Heart left ventricle (tissue), 16 donors: ENCODE data around the gene PCGF3. TPM values are rescaled to one million over a fixed set of nuclear protein-coding genes. Genes with fewer than 3 reads are reported as not detected.

Experiments used
- ATAC-seq, 4 donors: fragments of 200-7000 bp; cut with Tn5 transposase; one replicate each; pipeline ENCODE4 v1.9.1; 2020 to 2022; ENCODE audit warnings: moderate library complexity in 4 of 4, mild to moderate bottlenecking in 3 of 4, moderate number of reproducible peaks in 1 of 4
- DNase-seq, 5 donors: peaks; one replicate each; pipeline ENCODE4 v3.0.0-alpha.2; 2020
- H3K27ac ChIP-seq, 12 donors: fragments of 200-600 bp; sonication (generic) in 4 of 12; one replicate each; pipeline versions ENCODE4 v1.5.0 to v1.8.0; 2016 to 2022; ENCODE audit warnings: mild to moderate bottlenecking in 2 of 12
- H3K27me3 ChIP-seq, 9 donors: fragments of 200-600 bp; sonication (generic) in 2 of 9; one replicate each; pipeline versions ENCODE4 v1.5.1 to v1.8.0; 2016 to 2022; ENCODE audit warnings: mild to moderate bottlenecking in 3 of 9
- H3K36me3 ChIP-seq, 9 donors: fragments of 200-600 bp; sonication (generic) in 2 of 9; one replicate each; pipeline versions ENCODE4 v1.5.0 to v1.8.0; 2018 to 2022; ENCODE audit warnings: mild to moderate bottlenecking in 2 of 9
- H3K4me1 ChIP-seq, 12 donors: fragments of 200-600 bp; sonication (generic) in 4 of 12; one replicate each; pipeline versions ENCODE4 v1.5.0 to v1.8.0; 2016 to 2022; ENCODE audit warnings: mild to moderate bottlenecking in 3 of 12
- H3K4me3 ChIP-seq, 12 donors: fragments of 200-600 bp; sonication (generic) in 4 of 12; one replicate each; pipeline versions ENCODE4 v1.5.0 to v1.8.0; 2017 to 2022; ENCODE audit warnings: mild to moderate bottlenecking in 9 of 12, moderate library complexity in 4 of 12
- H3K9me3 ChIP-seq, 12 donors: fragments of 200-600 bp; sonication (generic) in 4 of 12; one replicate each; pipeline versions ENCODE4 v1.5.0 to v1.8.0; 2016 to 2022; ENCODE audit warnings: mild to moderate bottlenecking in 1 of 12
- CTCF ChIP-seq, 12 donors: fragments of 200-600 bp; sonication (generic) in 4 of 12; IDR thresholded peaks; one replicate each; pipeline versions ENCODE4 v1.5.0 to v1.8.0; 2018 to 2022; ENCODE audit warnings: antibody characterized with exemption in 12 of 12, mild to moderate bottlenecking in 5 of 12
- POLR2A ChIP-seq, 2 donors: fragments of 450-650 bp; IDR thresholded peaks; one replicate each; pipeline ENCODE4 v1.6.1; 2017; ENCODE audit warnings: antibody characterized with exemption in 2 of 2, mild to moderate bottlenecking in 2 of 2, moderate library complexity in 2 of 2
- WGBS, 4 donors: extraction: QIAGEN DNeasy Blood & Tissue Kit in 2 of 4; methylation state at CpG; one replicate each; pipeline versions ENCODE4 v1.1.5 to v1.1.7; 2013 to 2018; 5-methylcytosine and 5-hydroxymethylcytosine counted together
- intact Hi-C, 10 donors: fragments of 100-400 bp; cut with DNase I; formaldehyde crosslinking; loops; one replicate each; pipeline versions ENCODE4 v1.11.1 to v1.14.2; 2022
- polyA plus RNA-seq, 2 donors: library from polyadenylated mRNA; stranded (reverse); fragments of 200-250 nt; gene quantifications; one replicate each; pipeline ENCODE4 v1.2.3, GENCODE V29; 2013
- total RNA-seq, 9 donors: library from RNA; depleted of rRNA in 2 of 9; stranded (reverse); fragments of >200 nt in 2 of 9; fragmentation: NEBNext Ultra II Directional in 3 of 9; extraction: Animal tissue kit (Norgen Biotek cat#: 25700) in 3 of 9; gene quantifications; one replicate each; pipeline versions ENCODE4 v1.1.0 to v1.2.4, GENCODE V29; 2016 to 2023
- donor health status: ischemic (EF 13 %, LVEDD 7.1; RV severe dilation, severe dysfunction).
- donor health status: healthy with polysubstance abuse.
- donor health status: DM: no; HTN: yes; CAD: no.
- donor health status: DM: no; HTN: no; CAD: no.
- donor health status: ischemic (EF 25% LVEDD 6.9; RV normal size, moderate dysfunction).
- donor health status: ischemic (EF 25% LVEDD 5.7; RV mildly dilated, moderate dysfunction).
- donor health status: healthy.
- donor health status: DM: yes; HTN: yes; CAD: no.
- donor health status: ischemic (EF 35%, LVEDD 5.7; RV mildly dilated, moderate dysfunction).
- donor health status: nonischemic (EF 11% LVEDD 7.7; RV severe dilation, severe dysfunction).
- donor health status: DM: yes; HTN: yes; CAD: no.
- donor health status: PGD.
- donor health status: ischemic (EF 29% LVEDD 5.4; RV normal size, mild dysfunction).
- donor health status: nonischemic (EF 23%, LVEDD 6.1; RV moderate dilation, normal function).

The PCGF3 gene
- total and polyA plus RNA-seq, 11 donors, result 16.2 to 45.7 (median 22.5) TPM

GRCh38 chr4:722169-722725 is 16.6 kb downstream of the PCGF3 start:
- Histone ChIP-seq H3K36me3 (peaks cover 0 to 9% (median 3%) of the 10 kb centered on the region in 9 donors), H3K4me1 (peaks cover 0 to 43% (median 21%) of the 10 kb centered on the region in 12 donors), H3K4me3 (no peak overlapping the region), H3K27me3 (no peaks in the 10 kb centered on the region), H3K27ac (no peak overlapping the region), H3K9me3 (no peaks in the 10 kb centered on the region)
- DNase-seq (no peak), ATAC-seq (no peak)
- intact Hi-C loops, result no loop called here
- WGBS, 4 donors, result 95 to 97% (median 95%) methylated on average over 44 to 47 of the region's 47 CpGs
- TF ChIP-seq POLR2A (IDR thresholded peaks at IDR 0.05) (no peak), CTCF (IDR thresholded peaks at IDR 0.05) (no peak)

- ATAC-seq (no peak), DNase-seq (no peak)
- Histone ChIP-seq H3K4me3 (no peak overlapping the region), H3K27ac (no peak overlapping the region), H3K27me3 (no peaks in the 10 kb centered on the region), H3K4me1 (peaks cover 0 to 36% (median 21%) of the 10 kb centered on the region in 12 donors), H3K36me3 (peaks cover 0 to 9% (median 3%) of the 10 kb centered on the region in 9 donors), H3K9me3 (no peaks in the 10 kb centered on the region)
- TF ChIP-seq POLR2A (IDR thresholded peaks at IDR 0.05), result no peak
- TF ChIP-seq CTCF (IDR thresholded peaks at IDR 0.05), result no peak
- intact Hi-C loops, result no loop called here
- 97 to 98% (median 98%) methylated on average over 61 of the region's 61 CpGs for WGBS, 4 donors
Measured at GRCh38 chr4:722851-723360, 17.3 kb downstream of the PCGF3 start.

- TF ChIP-seq CTCF (IDR thresholded peaks at IDR 0.05) (no peak), POLR2A (IDR thresholded peaks at IDR 0.05) (no peak)
- peaks cover 0 to 30% (median 20%) of the 10 kb centered on the region in 12 donors for H3K4me1 ChIP-seq
- no peaks in the 10 kb centered on the region for H3K27me3 ChIP-seq
- peaks cover 0 to 9% (median 3%) of the 10 kb centered on the region in 9 donors for H3K36me3 ChIP-seq
- intact Hi-C loops, result no loop called here
- no peak for DNase-seq
- no peak overlapping the region for H3K27ac ChIP-seq
- H3K4me3 ChIP-seq, result no peak overlapping the region
- H3K9me3 ChIP-seq, result no peaks in the 10 kb centered on the region
- 78 to 85% (median 84%) methylated on average over 27 to 28 of the region's 28 CpGs for WGBS, 4 donors
- no peak for ATAC-seq
Measured at GRCh38 chr4:723751-724530, 18.3 kb downstream of the PCGF3 start.
